ENCODE results near the gene IL18R1.

GRCh38 chr2:102306125-102306524, 49.5 kb upstream of the IL18R1 start:
- TF ChIP-seq CTCF (conservative IDR thresholded peaks at IDR 0.05) (no peak), ZFX (IDR thresholded peaks at IDR 0.05) (no peak)
